LNCaP clone FGC (cell line): ENCODE data around the gene PHF20.
"Not testable (repeated sequence)": the region's sequence is repeated elsewhere in the genome, so short reads cannot be mapped to it uniquely, and the experiment has no call there.

Source experiments
- DNase-seq: peaks from one replicate; pipeline ENCODE4 v3.0.0-alpha.2; 2011; ENCODE audit warnings: low read depth
- H3K4me3 ChIP-seq: 2 replicates; pipeline ENCODE4 v1.5.1; 2011; ENCODE audit warnings: mild to moderate bottlenecking, low read depth, low read length, control low read depth
- CTCF ChIP-seq: IDR thresholded peaks from 2 replicates; pipeline ENCODE4 v1.5.1; 2012; ENCODE audit warnings: mild to moderate bottlenecking; ENCODE audit not compliant: control insufficient read depth, insufficient read depth; ENCODE audit errors: extremely low read depth

The PHF20 gene

GRCh38 chr20:35741892-35742740, 29.7 kb upstream of the PHF20 start, which contains the start of gene RBM39:
Gene RBM39, minus strand, starts transcription at chr20:35742260. Its CDS starts 1,386 bp downstream, at chr20:35740874.
- 0 out of 2 replicates have a peak, but pooled peaks have one; percentile 14 for TF ChIP-seq CTCF

GRCh38 chr20:35742741-35743523, 28.9 kb upstream of the PHF20 start:
- DNase-seq, result no peak
- no peak for TF ChIP-seq CTCF
- H3K4me3 ChIP-seq, result peak overlapping the region; percentile 86

More at GRCh38 chr20:35741892-35742740, 29.7 kb upstream of the PHF20 start, which contains the start of gene RBM39:
- peak within 1 kb of the TSS; percentile 86 for H3K4me3 ChIP-seq
- peak; percentile 99 for DNase-seq

GRCh38 chr20:35743693-35744491, 27.9 kb upstream of the PHF20 start:
- DNase-seq, result no peak
- no peak for TF ChIP-seq CTCF
- H3K4me3 ChIP-seq, result peak overlapping the region; percentile 86; the same call in 1 of the 2 replicates

GRCh38 chr20:35744492-35744841, 27.3 kb upstream of the PHF20 start:
- DNase-seq, H3K4me3 ChIP-seq: not testable (repeated sequence)

GRCh38 chr20:35750611-35751010, 21.2 kb upstream of the PHF20 start:
- no peak for DNase-seq
- H3K4me3 ChIP-seq, result no peak overlapping the region
- TF ChIP-seq CTCF, result no peak

GRCh38 chr20:35756404-35756803, 15.4 kb upstream of the PHF20 start:
- no peak for TF ChIP-seq CTCF
- no peak overlapping the region for H3K4me3 ChIP-seq
- DNase-seq, result no peak
